GM21619 (cell line): ENCODE data around the gene DMTF1.
"Not testable (repeated sequence)": the region's sequence is repeated elsewhere in the genome, so short reads cannot be mapped to it uniquely, and the experiment has no call there.

Source experiments
- ATAC-seq: cut with Tn5 transposase; IDR thresholded peaks from one replicate; pipeline ENCODE4 v1.9.1; 2021; ENCODE audit not compliant: unreplicated experiment

DMTF1 gene

DNA sequence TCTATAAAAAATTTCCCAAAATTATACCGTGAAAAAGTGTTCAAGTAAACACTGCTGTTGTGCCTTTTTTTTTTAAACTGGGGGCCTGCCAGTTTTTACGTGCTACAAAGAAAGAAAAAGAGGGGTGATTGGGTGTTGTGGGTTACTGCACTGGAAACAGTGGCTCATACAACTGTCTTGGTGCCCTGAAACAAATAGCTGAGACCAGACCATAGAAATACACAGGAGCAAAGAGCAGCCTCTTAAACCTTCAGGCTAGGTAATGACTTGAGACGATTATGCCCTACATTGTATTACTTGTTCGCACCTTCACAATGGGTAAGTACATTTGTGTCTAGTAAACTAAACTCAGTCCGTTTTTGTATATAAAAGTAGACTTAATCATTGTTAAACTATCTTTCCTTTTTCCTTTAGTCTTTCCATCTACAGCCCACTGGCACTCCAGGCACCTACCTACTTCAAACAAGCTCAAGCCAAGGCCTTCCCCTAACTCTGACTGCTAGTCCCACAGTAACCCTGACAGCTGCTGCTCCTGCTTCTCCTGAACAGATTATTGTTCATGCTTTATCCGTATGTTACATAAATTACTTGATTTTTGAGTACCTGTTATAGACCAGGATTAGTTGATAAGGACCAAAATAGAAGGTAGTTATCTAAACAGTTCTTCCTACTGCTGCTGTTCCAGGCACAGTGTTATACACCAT lies 40.7 kb downstream of the DMTF1 start:
- no peak for ATAC-seq

DNA sequence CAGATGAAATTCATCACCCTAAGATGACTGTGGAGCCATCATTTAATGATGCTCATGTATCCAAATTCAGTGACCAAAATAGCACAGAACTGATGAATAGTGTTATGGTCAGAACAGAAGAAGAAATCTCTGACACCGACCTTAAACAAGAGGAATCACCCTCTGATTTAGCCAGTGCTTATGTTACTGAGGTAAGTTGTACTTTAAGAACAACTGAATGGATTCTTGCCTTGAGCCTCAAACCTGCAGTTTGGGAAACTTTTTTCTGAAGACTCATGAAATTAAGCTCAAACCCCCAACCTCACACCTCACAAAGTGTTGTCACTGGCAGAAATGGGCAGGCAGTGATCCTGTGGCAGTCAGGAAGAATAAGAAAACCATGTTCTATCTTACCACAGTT lies 41.7 kb downstream of the DMTF1 start:
- no peak for ATAC-seq

DNA sequence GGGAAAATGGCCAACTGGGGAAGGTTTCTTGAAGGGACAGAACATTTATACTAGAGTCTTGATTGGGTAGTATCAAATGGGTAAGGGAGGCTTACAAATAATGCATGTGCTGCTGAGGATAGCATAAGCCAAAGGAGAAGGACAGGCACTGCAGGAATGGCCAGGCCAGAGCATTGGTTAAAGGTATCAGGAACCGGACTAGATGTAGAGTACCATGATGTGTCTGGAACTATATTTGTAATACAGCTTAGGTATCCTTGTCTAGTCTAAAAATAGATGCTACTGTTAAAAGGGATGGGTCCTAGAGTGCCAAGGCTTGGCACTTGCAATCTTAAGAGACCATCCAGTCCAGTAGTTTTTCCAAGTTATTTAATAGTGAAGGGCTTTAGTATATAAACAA lies 47.0 kb downstream of the DMTF1 start:
- ATAC-seq = no peak

DNA sequence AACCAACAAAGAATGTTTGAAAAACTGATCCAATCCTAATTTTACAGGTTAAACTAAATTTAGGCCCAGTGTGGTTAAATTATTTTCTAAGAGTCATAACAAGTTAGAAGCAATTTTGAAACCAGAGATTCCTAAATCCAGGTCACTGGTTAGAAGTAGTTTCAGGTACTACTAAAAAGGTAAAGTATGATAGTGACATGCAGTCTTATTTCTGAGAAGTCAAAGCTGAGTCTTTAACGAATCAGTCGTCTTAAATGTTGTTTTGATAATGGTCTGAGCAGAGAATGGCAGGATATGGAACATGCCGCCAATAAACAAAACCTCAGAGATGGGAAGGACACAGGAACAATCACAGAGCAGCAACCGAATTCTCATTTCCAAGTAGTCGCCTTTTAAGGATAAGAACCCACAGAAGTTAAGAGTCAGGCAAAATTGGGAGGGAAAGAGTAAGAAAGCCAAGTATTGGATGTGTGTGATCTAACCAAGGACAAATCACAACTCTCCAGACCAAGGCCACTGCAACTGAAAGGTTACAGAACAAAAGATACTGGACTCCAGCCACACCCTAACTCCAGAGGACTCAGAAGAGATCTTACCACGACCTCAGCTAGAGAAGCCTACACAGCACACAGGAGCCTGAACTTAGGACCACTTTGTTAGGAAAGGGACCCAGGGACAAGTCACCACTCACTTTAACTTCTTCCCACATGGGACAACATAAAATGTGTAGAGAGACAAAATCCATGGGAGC lies 47.6 kb downstream of the DMTF1 start:
- ATAC-seq = no peak

- no peak for ATAC-seq
These were observed 50.0 kb downstream of the DMTF1 start for GRCh38 chr7:87202208-87202607.

GRCh38 chr7:87202705-87203104 lies 50.5 kb downstream of the DMTF1 start:
- peak; percentile 49 for ATAC-seq

- ATAC-seq = not testable (repeated sequence)
These were observed 51.7 kb downstream of the DMTF1 start for GRCh38 chr7:87203929-87204328.

GRCh38 chr7:87204933-87205332 lies 52.7 kb downstream of the DMTF1 start:
- ATAC-seq = no peak

DNA sequence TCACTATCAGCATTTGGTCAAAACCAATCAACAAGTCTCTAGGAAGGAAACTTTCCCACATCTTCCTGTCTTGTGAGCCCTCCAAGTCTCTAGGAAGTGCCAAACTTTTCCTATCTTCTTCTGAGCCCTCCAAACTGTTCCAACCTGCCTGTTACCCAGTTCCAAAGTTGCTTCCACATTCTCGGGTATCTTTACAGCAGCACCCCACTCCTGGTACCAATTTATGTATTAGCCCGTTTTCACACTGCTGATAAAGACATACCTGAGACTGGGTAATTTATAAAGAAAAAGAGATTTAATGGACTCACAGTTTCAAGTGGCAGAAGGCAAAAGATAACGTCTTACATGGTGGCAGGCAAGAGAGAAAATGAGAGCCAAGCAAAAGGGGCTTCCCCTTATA lies 53.4 kb downstream of the DMTF1 start:
- ATAC-seq = not testable (repeated sequence)

DNA sequence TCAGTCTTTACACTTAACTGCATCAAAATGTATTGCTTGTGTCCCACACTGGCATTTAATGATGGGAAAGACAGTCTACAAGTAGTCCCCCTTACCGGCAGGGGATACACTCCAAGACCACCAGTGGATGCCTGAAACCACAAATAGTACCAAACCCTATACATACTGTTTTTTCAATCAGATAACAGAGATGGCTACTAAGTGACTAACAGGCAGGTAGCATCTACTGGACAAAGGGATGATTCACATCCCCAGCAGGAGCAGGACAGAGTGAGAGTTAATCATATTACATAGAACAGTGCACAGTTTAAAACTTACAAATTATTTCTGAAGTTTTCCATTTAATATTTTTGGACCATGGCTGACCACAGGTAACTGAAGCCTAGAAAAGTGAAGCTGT lies 54.1 kb downstream of the DMTF1 start:
- no peak for ATAC-seq

GRCh38 chr7:87209295-87209924 lies 57.2 kb downstream of the DMTF1 start:
- ATAC-seq = no peak

- ATAC-seq = no peak
These were observed 58.3 kb downstream of the DMTF1 start for GRCh38 chr7:87210506-87210905.

DNA sequence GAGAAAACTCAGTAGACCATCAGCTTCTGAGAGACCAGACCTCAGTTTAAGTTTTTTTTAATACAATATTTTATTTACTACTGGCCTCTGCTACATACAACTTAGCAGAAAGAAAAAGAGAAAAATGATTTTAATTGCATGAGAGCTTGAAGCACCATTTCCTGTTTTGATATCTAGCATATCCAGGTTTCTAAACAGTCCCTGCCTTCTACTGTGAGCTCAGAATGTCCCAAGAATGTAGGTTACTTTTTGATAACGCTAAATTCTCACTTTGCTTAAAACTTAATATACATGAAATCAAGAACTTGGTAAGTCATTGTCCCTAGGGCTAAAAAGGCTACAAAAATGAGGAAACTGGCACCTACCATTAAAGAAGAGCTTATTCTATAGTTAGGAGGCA lies 60.2 kb downstream of the DMTF1 start:
- ATAC-seq = no peak

DNA sequence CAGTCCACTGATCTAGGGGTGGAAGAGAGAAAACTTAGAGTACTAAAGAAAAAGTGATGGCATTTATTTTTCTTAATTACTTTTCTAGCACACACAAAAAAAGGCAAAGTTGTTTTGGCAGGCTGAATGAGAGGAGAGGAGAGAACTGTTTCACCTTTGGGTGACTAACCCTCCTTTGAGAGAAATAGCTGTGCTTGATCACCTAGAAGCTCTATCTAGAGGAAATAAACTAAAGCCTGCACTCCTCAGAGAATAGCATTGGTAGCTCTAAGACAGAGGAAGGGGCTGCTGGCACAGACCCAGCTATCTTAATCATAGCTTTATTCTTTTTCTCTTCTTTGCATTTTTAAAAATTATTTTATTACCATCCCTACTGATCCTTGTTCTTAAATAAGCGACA lies 61.0 kb downstream of the DMTF1 start:
- ATAC-seq = no peak

DNA sequence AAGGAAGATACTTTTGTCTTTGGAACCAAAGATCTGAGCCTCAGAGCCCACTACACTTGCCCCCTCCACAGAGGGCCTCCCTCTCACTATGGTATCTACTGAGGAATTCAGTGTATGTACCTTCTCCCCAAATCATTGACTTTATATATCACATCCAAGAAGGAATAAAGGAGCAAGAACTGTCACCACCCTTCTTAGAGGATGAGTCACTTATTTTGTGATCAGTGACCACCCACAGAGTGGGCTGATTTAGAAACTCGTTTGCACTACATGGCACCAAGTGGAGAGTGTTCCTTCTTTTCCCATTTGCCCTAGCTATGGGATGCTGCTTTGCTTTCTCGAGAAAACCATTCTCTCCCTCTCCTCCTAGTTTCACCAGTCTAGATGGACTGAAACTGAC lies 61.6 kb downstream of the DMTF1 start:
- no peak for ATAC-seq

DNA sequence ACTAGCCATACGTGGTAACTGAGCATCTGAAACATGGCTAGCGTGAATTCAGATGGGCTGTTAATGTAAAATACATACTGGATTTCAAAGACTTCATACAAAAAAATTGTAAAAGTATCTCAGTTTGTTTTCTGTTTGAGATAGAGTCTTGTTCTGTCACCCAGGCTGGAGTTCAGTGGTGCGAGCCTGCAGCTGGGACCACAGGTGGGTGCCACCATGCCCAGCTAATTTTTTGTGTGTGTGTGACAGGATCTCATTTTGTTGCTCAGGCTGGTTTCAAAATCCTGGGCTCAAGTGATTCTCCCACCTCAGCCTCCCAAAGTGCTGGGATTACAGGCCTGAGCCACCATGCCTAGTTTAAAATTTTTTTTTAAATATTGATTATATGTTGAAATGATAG lies 62.8 kb downstream of the DMTF1 start:
- no peak for ATAC-seq

DNA sequence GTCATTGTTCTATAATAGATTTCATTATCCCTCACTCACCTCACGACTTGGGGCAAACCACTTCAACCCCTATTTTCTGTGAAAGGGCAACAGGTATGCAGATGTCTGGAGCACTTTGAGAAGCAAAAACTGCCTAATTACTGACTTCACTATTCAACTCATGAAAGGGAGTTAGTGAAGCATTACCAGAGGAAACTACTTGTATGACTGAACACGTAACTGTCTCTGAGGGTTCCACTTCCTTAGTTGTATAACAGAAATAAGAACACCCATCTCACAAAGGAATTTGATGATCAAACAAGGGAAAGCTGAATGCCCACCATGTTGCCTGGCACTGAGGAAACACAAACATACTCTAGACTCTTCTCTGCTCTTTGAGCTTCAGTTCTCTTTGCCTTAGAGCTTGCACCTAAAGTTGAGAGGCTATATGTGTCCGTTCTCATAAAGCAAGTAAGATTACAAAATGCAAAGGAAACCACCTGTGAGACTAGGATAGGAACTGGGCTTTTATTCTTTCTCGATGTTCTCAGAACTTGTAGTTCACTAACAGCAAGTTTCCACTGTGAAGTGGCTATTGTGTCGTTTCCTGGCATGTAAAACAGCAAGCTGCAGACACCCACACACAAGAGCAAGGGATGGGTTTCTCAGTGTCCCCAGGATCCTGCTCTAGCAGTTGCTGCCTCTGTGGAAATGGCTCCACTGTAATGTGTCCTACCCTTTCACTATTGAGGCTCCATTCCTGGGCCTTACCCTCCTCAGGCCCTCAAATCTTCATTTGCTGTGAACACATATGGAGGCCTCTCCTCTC lies 64.7 kb downstream of the DMTF1 start:
- ATAC-seq = peak; percentile 47

GRCh38 chr7:87217983-87218653 lies 65.9 kb downstream of the DMTF1 start:
- no peak for ATAC-seq

- peak; percentile 6 for ATAC-seq
These were observed 66.7 kb downstream of the DMTF1 start for GRCh38 chr7:87218796-87219544.

- ATAC-seq = peak; percentile 44
These were observed 67.3 kb downstream of the DMTF1 start, which contains the start of gene TMEM243 for GRCh38 chr7:87219545-87220025. Gene TMEM243, minus strand, starts transcription at chr7:87219732. Its CDS starts 229 bp downstream, at chr7:87219503.
